Measurements from ENCODE around the gene ZNF592. TPM values are rescaled to one million over a fixed set of nuclear protein-coding genes. Genes with fewer than 3 reads are reported as not detected.

ZNF592 gene
- total and polyA plus RNA-seq, 12 donors = 8.2 to 26.9 (median 20.5) TPM

GRCh38 chr15:84823282-84823878 lies 75.0 kb downstream of the ZNF592 start:
- H3K9me3 ChIP-seq = no peaks in the 10 kb centered on the region
- TF ChIP-seq CTCF (IDR thresholded peaks at IDR 0.05) = no peak
- H3K36me3 ChIP-seq = peaks cover 0 to 26% (median 0%) of the 10 kb centered on the region in 9 donors
- intact Hi-C loops (cut with DNase I) = loop anchor here in 2 of 10 donors (5.0 to 10.0 kb wide), 2 partner anchors 106 to 229 kb away; partner anchors contain the start of gene SEC11A (in 1 of the 2)
- H3K27me3 ChIP-seq = no peaks in the 10 kb centered on the region
- peak overlapping the region; percentile 12 to 99 (median 88) for H3K27ac ChIP-seq
- ATAC-seq (no peak), DNase-seq (no peak)
- H3K4me3 ChIP-seq = no peak overlapping the region
- WGBS, 2 donors = 56 to 69% methylated on average over 3 of the region's 3 CpGs
- peaks cover 23 to 100% (median 99%) of the 10 kb centered on the region in 9 donors for H3K4me1 ChIP-seq

DNA sequence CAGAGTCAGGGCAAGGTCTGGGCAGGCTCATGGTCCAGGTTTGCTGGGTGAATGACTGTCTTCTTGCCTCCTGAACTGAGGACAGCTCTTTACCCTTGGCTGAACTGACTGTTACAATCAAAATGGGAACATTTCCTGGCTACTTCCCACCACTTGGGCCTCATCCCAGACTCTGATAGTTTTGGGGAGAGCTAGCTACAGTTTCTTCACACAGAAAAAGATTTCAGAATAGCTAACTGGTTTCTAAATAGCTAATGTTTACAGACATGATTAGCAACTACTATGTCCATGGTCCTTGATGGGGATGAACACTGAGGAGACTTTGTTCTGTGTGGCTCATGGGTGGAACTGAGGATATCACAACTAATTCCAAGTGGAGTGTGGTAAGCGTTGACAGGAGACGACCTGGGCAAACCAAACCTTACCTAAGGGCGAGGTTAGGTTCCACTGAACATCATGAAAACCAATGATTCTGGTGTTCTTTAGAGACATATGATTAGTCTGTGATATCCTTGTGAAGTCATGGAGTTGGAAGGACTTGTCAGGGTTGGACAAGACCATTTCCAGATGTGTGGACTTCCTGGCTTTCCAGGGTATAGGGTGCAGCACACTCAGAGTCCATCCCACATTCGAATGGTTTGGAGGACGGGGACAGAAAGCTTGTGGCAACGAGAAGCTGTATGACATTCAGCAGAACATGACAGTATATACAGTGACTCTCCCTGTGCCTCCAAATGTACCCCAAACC lies 76.0 kb downstream of the ZNF592 start:
- Histone ChIP-seq H3K27me3 (no peaks in the 10 kb centered on the region), H3K4me1 (peaks cover 24 to 100% (median 97%) of the 10 kb centered on the region in 9 donors), H3K9me3 (no peaks in the 10 kb centered on the region), H3K36me3 (peaks cover 0 to 30% (median 0%) of the 10 kb centered on the region in 9 donors), H3K27ac (peak overlapping the region; percentile 42 to 99 (median 88)), H3K4me3 (no peak overlapping the region)
- 49 to 57% methylated on average over 6 of the region's 6 CpGs for WGBS, 2 donors
- no peak for TF ChIP-seq CTCF (IDR thresholded peaks at IDR 0.05)
- ATAC-seq = peak; percentile 13 to 54 (median 36)
- intact Hi-C loops (cut with DNase I) = loop anchor here in 3 of 10 donors (5.0 to 10.0 kb wide), 3 partner anchors 88 to 230 kb away; partner anchors contain the start of gene SEC11A (in 1 of the 3)
- DNase-seq = peak in 1 of 2 donors; percentile 68

- Histone ChIP-seq H3K27me3 (no peaks in the 10 kb centered on the region), H3K4me3 (no peak overlapping the region), H3K9me3 (no peaks in the 10 kb centered on the region), H3K27ac (peak overlapping the region in 9 of 10 donors; percentile 35 to 99 (median 95)), H3K4me1 (peaks cover 24 to 100% (median 96%) of the 10 kb centered on the region in 9 donors), H3K36me3 (peaks cover 0 to 43% (median 0%) of the 10 kb centered on the region in 9 donors)
- ATAC-seq = peak in 5 of 8 donors; percentile 7 to 44 (median 33)
- no peak for DNase-seq
- TF ChIP-seq CTCF (IDR thresholded peaks at IDR 0.05) = peak in 7 of 9 donors; percentile 16 to 53 (median 40)
- WGBS, 2 donors = 53 to 57% methylated on average over 6 of the region's 6 CpGs
- intact Hi-C loops (cut with DNase I) = loop anchor here in 2 of 10 donors (5.0 to 10.0 kb wide), 2 partner anchors 86 to 232 kb away; no protein-coding TSS in a partner anchor
Observed at GRCh38 chr15:84826369-84826823, 78.0 kb downstream of the ZNF592 start.

GRCh38 chr15:84827246-84827645 lies 78.9 kb downstream of the ZNF592 start:
- Histone ChIP-seq H3K36me3 (peaks cover 0 to 44% (median 0%) of the 10 kb centered on the region in 9 donors), H3K27me3 (no peaks in the 10 kb centered on the region), H3K27ac (peak overlapping the region in 7 of 10 donors; percentile 62 to 99 (median 96)), H3K9me3 (no peaks in the 10 kb centered on the region), H3K4me3 (no peak overlapping the region), H3K4me1 (peaks cover 22 to 100% (median 96%) of the 10 kb centered on the region in 9 donors)
- DNase-seq = no peak
- TF ChIP-seq CTCF (IDR thresholded peaks at IDR 0.05) = no peak
- WGBS, 2 donors = 90 to 93% methylated on average over 9 of the region's 9 CpGs
- intact Hi-C loops (cut with DNase I) = loop anchor here in 2 of 10 donors (5.0 to 10.0 kb wide), 2 partner anchors 85 to 232 kb away; no protein-coding TSS in a partner anchor
- ATAC-seq = peak in 1 of 8 donors; percentile 25

Measured in heart right ventricle (tissue), 16 donors.